Skeletal muscle satellite cell (primary cell): ENCODE results near the gene CROCC2.

ENCODE experiments used
- H3K27me3 ChIP-seq: 2 replicates; pipeline ENCODE4 v1.7.0; 2013; ENCODE audit warnings: low read length; ENCODE audit not compliant: control insufficient read depth, insufficient read depth
- H3K36me3 ChIP-seq: 2 replicates; pipeline ENCODE4 v1.7.0; 2013; ENCODE audit warnings: mild to moderate bottlenecking, control low read depth, low read length; ENCODE audit not compliant: insufficient read depth
- H3K4me1 ChIP-seq: 2 replicates; pipeline ENCODE4 v1.7.0; 2013; ENCODE audit warnings: low read length; ENCODE audit not compliant: control insufficient read depth, insufficient read depth
- H3K4me2 ChIP-seq: 2 replicates; pipeline ENCODE4 v1.7.0; 2013; ENCODE audit warnings: mild to moderate bottlenecking, low read length
- H3K4me3 ChIP-seq: 2 replicates; pipeline ENCODE4 v1.7.0; 2013; ENCODE audit warnings: low read length
- H3K9ac ChIP-seq: 2 replicates; pipeline ENCODE4 v1.7.0; 2013; ENCODE audit warnings: mild to moderate bottlenecking, low read depth, low read length, moderate library complexity
- H3K9me3 ChIP-seq: replicated peaks from 2 replicates; pipeline ENCODE4 v1.7.0; 2013; ENCODE audit warnings: mild to moderate bottlenecking, control low read depth, low read length

CROCC2 gene

GRCh38 chr2:240903191-240904060 lies 2.7 kb upstream of the CROCC2 start:
- Histone ChIP-seq H3K4me1 (no peaks in the 10 kb centered on the region), H3K9ac (no peak overlapping the region), H3K36me3 (no peaks in the 10 kb centered on the region), H3K4me2 (no peak overlapping the region), H3K9me3 (no peaks in the 10 kb centered on the region), H3K4me3 (no peak overlapping the region), H3K27me3 (peaks cover 24% of the 10 kb centered on the region)

- Histone ChIP-seq H3K4me1 (no peaks in the 10 kb centered on the region), H3K9me3 (no peaks in the 10 kb centered on the region), H3K4me3 (no peak overlapping the region), H3K9ac (no peak overlapping the region), H3K4me2 (no peak overlapping the region), H3K27me3 (peaks cover 28% of the 10 kb centered on the region), H3K36me3 (no peaks in the 10 kb centered on the region)
Observed at GRCh38 chr2:240904216-240905175, 1.6 kb upstream of the CROCC2 start.

- Histone ChIP-seq H3K4me3 (no peak overlapping the region), H3K4me2 (no peak overlapping the region), H3K27me3 (peaks cover 36% of the 10 kb centered on the region), H3K9ac (no peak overlapping the region), H3K36me3 (no peaks in the 10 kb centered on the region), H3K4me1 (no peaks in the 10 kb centered on the region), H3K9me3 (no peaks in the 10 kb centered on the region)
Observed at GRCh38 chr2:240905176-240905781, 857 bp upstream of the CROCC2 start.

- no peaks in the 10 kb centered on the region for H3K9me3 ChIP-seq
- H3K9ac ChIP-seq: no peak overlapping the region
- no peaks in the 10 kb centered on the region for H3K4me1 ChIP-seq
- no peak overlapping the region for H3K4me2 ChIP-seq
- H3K36me3 ChIP-seq: no peaks in the 10 kb centered on the region
- no peak overlapping the region for H3K4me3 ChIP-seq
- peaks cover 38% of the 10 kb centered on the region for H3K27me3 ChIP-seq
Observed at GRCh38 chr2:240906911-240907590, 915 bp downstream of the CROCC2 start.

- H3K9me3 ChIP-seq: no peaks in the 10 kb centered on the region
- H3K36me3 ChIP-seq: no peaks in the 10 kb centered on the region
- peaks cover 38% of the 10 kb centered on the region for H3K27me3 ChIP-seq
- no peak overlapping the region for H3K9ac ChIP-seq
- peaks cover 13% of the 10 kb centered on the region for H3K4me1 ChIP-seq
- no peak overlapping the region for H3K4me2 ChIP-seq
- no peak overlapping the region for H3K4me3 ChIP-seq
Observed at GRCh38 chr2:240909216-240909974, 3.3 kb downstream of the CROCC2 start.

GRCh38 chr2:240911641-240912265 lies 5.6 kb downstream of the CROCC2 start:
- Histone ChIP-seq H3K36me3 (no peaks in the 10 kb centered on the region), H3K9ac (no peak overlapping the region), H3K27me3 (peaks cover 21% of the 10 kb centered on the region)

GRCh38 chr2:240912878-240913809 lies 7.0 kb downstream of the CROCC2 start:
- Histone ChIP-seq H3K36me3 (no peaks in the 10 kb centered on the region), H3K4me1 (peaks cover 30% of the 10 kb centered on the region), H3K4me3 (no peak overlapping the region), H3K27me3 (peaks cover 13% of the 10 kb centered on the region), H3K4me2 (no peak overlapping the region), H3K9ac (no peak overlapping the region), H3K9me3 (no peaks in the 10 kb centered on the region)

More at GRCh38 chr2:240911641-240912265, 5.6 kb downstream of the CROCC2 start:
- H3K4me2 ChIP-seq: no peak overlapping the region
- no peaks in the 10 kb centered on the region for H3K9me3 ChIP-seq
- H3K4me1 ChIP-seq: peaks cover 19% of the 10 kb centered on the region
- no peak overlapping the region for H3K4me3 ChIP-seq

- no peaks in the 10 kb centered on the region for H3K9me3 ChIP-seq
- no peak overlapping the region for H3K4me2 ChIP-seq
- peaks cover 30% of the 10 kb centered on the region for H3K4me1 ChIP-seq
- no peak overlapping the region for H3K4me3 ChIP-seq
- peaks cover 13% of the 10 kb centered on the region for H3K27me3 ChIP-seq
- no peaks in the 10 kb centered on the region for H3K36me3 ChIP-seq
- no peak overlapping the region for H3K9ac ChIP-seq
Observed at GRCh38 chr2:240913810-240914644, 7.9 kb downstream of the CROCC2 start.
